Left lung (tissue), 10 donors: ENCODE data around the gene SLC6A18. TPM values are rescaled to one million over a fixed set of nuclear protein-coding genes. Genes with fewer than 3 reads are reported as not detected.
"Not testable (repeated sequence)": the region's sequence is repeated elsewhere in the genome, so short reads cannot be mapped to it uniquely, and the experiment has no call there.

Source experiments
- ATAC-seq: fragments of 200-7000 bp; cut with Tn5 transposase; one replicate; pipeline ENCODE4 v1.9.1; 2020; ENCODE audit warnings: moderate library complexity
- DNase-seq, 4 donors: peaks; one replicate each; pipeline ENCODE4 v3.0.0-alpha.2; 2013 to 2020
- H3K27ac ChIP-seq, 2 donors: fragments of 200-600 bp; sonication (generic) in 1 of 2; one replicate each; pipeline versions ENCODE4 v1.5.0 to v1.8.0; 2020 to 2021
- H3K27me3 ChIP-seq, 2 donors: fragments of 200-600 bp; sonication (generic) in 1 of 2; one replicate each; pipeline versions ENCODE4 v1.5.0 to v1.8.0; 2020 to 2021
- H3K36me3 ChIP-seq, 2 donors: fragments of 200-600 bp; sonication (generic) in 1 of 2; one replicate each; pipeline versions ENCODE4 v1.5.0 to v1.8.0; 2020 to 2021
- H3K4me1 ChIP-seq, 2 donors: fragments of 200-600 bp; one replicate each; pipeline ENCODE4 v1.8.0; 2021
- H3K4me3 ChIP-seq, 2 donors: fragments of 200-600 bp; sonication (generic) in 1 of 2; one replicate each; pipeline versions ENCODE4 v1.5.0 to v1.8.0; 2020 to 2021; ENCODE audit warnings: mild to moderate bottlenecking in 1 of 2
- H3K9me3 ChIP-seq, 2 donors: fragments of 200-600 bp; sonication (generic) in 1 of 2; one replicate each; pipeline versions ENCODE4 v1.5.0 to v1.8.0; 2020 to 2021
- intact Hi-C, 2 donors: fragments of 100-400 bp; cut with DNase I; formaldehyde crosslinking; loops; one replicate each; pipeline versions ENCODE4 v1.11.2 to v1.14.2; 2022
- polyA plus RNA-seq, 6 donors: library from polyadenylated mRNA; unstranded; fragments of 120-200 nt; gene quantifications; one replicate each; pipeline ENCODE4 v1.2.1, GENCODE V29; 2013; ENCODE audit not compliant: insufficient read length in 6 of 6
- total RNA-seq, 2 donors: library from RNA; stranded (reverse); fragmentation: NEBNext Ultra II Directional; extraction: Animal tissue kit (Norgen Biotek cat#: 25700); gene quantifications; one replicate each; pipeline ENCODE4 v1.2.1, GENCODE V29; 2021
- TF ChIP-seq, protein P1 (sequence below), 2 donors: fragments of 200-600 bp; sonication (generic) in 1 of 2; IDR thresholded peaks; one replicate each; pipeline versions ENCODE4 v1.5.0 to v1.8.0; 2021; ENCODE audit warnings: antibody characterized with exemption in 2 of 2
- donor health status: DM: no; HTN: yes; CAD: no.
- donor health status: DM: no; HTN: no; CAD: no.

Gene SLC6A18
- total and polyA plus RNA-seq, 8 donors = 0.18 TPM; not detected in 7

GRCh38 chr5:1285141-1285540 lies 60.0 kb downstream of the SLC6A18 start:
- no peaks in the 10 kb centered on the region for H3K4me1 ChIP-seq
- peaks cover 0 to 8% of the 10 kb centered on the region in 2 donors for H3K9me3 ChIP-seq
- H3K27me3 ChIP-seq = no peaks in the 10 kb centered on the region
- H3K4me3 ChIP-seq = no peak overlapping the region
- intact Hi-C loops = no loop called here
- TF ChIP-seq, protein P1, sequence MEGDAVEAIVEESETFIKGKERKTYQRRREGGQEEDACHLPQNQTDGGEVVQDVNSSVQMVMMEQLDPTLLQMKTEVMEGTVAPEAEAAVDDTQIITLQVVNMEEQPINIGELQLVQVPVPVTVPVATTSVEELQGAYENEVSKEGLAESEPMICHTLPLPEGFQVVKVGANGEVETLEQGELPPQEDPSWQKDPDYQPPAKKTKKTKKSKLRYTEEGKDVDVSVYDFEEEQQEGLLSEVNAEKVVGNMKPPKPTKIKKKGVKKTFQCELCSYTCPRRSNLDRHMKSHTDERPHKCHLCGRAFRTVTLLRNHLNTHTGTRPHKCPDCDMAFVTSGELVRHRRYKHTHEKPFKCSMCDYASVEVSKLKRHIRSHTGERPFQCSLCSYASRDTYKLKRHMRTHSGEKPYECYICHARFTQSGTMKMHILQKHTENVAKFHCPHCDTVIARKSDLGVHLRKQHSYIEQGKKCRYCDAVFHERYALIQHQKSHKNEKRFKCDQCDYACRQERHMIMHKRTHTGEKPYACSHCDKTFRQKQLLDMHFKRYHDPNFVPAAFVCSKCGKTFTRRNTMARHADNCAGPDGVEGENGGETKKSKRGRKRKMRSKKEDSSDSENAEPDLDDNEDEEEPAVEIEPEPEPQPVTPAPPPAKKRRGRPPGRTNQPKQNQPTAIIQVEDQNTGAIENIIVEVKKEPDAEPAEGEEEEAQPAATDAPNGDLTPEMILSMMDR (IDR thresholded peaks at IDR 0.05) = no peak
- no peak for ATAC-seq
- H3K36me3 ChIP-seq = no peaks in the 10 kb centered on the region
- DNase-seq = peak in 1 of 4 donors; percentile 61
- no peak overlapping the region for H3K27ac ChIP-seq

- Histone ChIP-seq H3K36me3 (no peaks in the 10 kb centered on the region), H3K4me3 (no peak overlapping the region), H3K9me3 (peaks cover 0 to 8% of the 10 kb centered on the region in 2 donors), H3K4me1 (no peaks in the 10 kb centered on the region), H3K27me3 (no peaks in the 10 kb centered on the region), H3K27ac (no peak overlapping the region)
- intact Hi-C loops = no loop called here
- DNase-seq (peak in 1 of 4 donors; percentile 75), ATAC-seq (no peak)
- TF ChIP-seq, protein P1 (IDR thresholded peaks at IDR 0.05) = no peak
These were observed 60.7 kb downstream of the SLC6A18 start for GRCh38 chr5:1285883-1286291.

- intact Hi-C loops = no loop called here
- no peak for ATAC-seq
- H3K27me3 ChIP-seq = peaks cover 3 to 22% of the 10 kb centered on the region in 2 donors
- H3K4me1 ChIP-seq = no peaks in the 10 kb centered on the region
- H3K27ac ChIP-seq = no peak overlapping the region
- H3K9me3 ChIP-seq = peaks cover 0 to 8% of the 10 kb centered on the region in 2 donors
- no peaks in the 10 kb centered on the region for H3K36me3 ChIP-seq
- TF ChIP-seq, protein P1 (IDR thresholded peaks at IDR 0.05) = no peak
- peak in 1 of 4 donors; percentile 65 for DNase-seq
- no peak overlapping the region for H3K4me3 ChIP-seq
These were observed 63.5 kb downstream of the SLC6A18 start for GRCh38 chr5:1288439-1289335.

GRCh38 chr5:1289559-1289958 lies 64.4 kb downstream of the SLC6A18 start:
- peaks cover 12 to 31% of the 10 kb centered on the region in 2 donors for H3K27me3 ChIP-seq
- H3K36me3 ChIP-seq, H3K4me1 ChIP-seq, intact Hi-C loops, H3K9me3 ChIP-seq, DNase-seq, ATAC-seq, H3K27ac ChIP-seq, H3K4me3 ChIP-seq: not testable (repeated sequence)

DNA sequence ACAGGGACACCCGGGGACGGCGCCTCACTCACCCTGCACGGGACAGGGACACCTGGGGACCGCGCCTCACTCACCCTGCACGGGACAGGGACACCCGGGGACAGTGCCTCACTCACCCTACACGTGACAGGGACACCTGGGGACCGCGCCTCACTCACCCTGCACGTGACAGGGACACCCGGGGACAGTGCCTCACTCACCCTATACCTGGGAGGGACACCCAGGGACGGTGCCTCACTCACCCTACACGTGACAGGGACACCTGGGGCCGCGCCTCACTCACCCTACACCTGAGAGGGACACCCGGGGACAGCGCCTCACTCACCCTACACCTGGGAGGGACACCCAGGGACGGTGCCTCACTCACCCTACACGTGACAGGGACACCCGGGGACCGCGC lies 65.8 kb downstream of the SLC6A18 start:
- ATAC-seq, H3K27ac ChIP-seq, H3K4me3 ChIP-seq, H3K36me3 ChIP-seq, H3K9me3 ChIP-seq, DNase-seq, intact Hi-C loops: not testable (repeated sequence)
- H3K27me3 ChIP-seq = peaks cover 26 to 45% of the 10 kb centered on the region in 2 donors
- peaks cover 0 to 13% of the 10 kb centered on the region in 2 donors for H3K4me1 ChIP-seq

DNA sequence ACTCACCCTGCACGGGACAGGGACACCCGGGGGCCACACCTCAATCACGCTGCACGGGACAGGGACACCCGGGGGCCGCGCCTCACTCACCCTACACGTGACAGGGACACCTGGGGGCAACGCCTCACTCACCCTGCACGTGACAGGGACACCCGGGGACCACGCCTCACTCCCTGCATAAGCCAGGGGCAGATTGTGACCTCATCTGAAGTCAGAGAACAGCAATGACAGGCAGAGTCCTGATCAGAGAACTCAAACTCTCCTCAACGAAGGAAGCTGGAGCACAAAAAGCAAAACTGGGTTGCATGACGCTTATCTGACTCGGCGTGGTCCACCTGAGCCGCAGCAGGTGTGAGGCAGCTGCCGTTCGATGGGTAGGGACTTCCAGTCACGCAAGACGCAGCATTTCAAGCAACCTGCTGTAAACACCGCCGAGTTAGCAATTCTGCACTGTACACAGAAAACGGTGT lies 66.5 kb downstream of the SLC6A18 start:
- intact Hi-C loops = no loop called here
- Histone ChIP-seq H3K4me1 (peaks cover 0 to 13% of the 10 kb centered on the region in 2 donors), H3K4me3 (no peak overlapping the region), H3K36me3 (no peaks in the 10 kb centered on the region), H3K27me3 (peaks cover 28 to 52% of the 10 kb centered on the region in 2 donors), H3K27ac (no peak overlapping the region), H3K9me3 (peaks cover 0 to 8% of the 10 kb centered on the region in 2 donors)
- TF ChIP-seq, protein P1 (IDR thresholded peaks at IDR 0.05) = no peak
- no peak for ATAC-seq
- no peak for DNase-seq
